ENCODE measurements around the gene TWF2. TPM values are rescaled to one million over a fixed set of nuclear protein-coding genes. Genes with fewer than 3 reads are reported as not detected.

TWF2 gene
- total and polyA plus RNA-seq, 2 of the 13 experiments (the other 11 are each of a cell fraction or from before 2014, with no cell fraction given) = 45.5 to 108 TPM

- TF ChIP-seq NPAS2 (CRISPR knock-in tag; IDR thresholded peaks at IDR 0.05; ENCODE audit: borderline replicate concordance) (no peak), MAFK (conservative IDR thresholded peaks at IDR 0.05 in 1 of 2, IDR thresholded peaks at IDR 0.05 in 1 of 2; ENCODE audit: low read length in 2 of 2) (peak; percentile 34 to 41; a peak in 2 of 4 replicates), ZFP62 (CRISPR knock-in tag; IDR thresholded peaks at IDR 0.05) (no peak), GABPB1 (CRISPR knock-in tag; IDR thresholded peaks at IDR 0.05) (no peak; the same call in 1 of the 2 replicates), CEBPB (IDR thresholded peaks at IDR 0.05; ENCODE audit: borderline replicate concordance, low read depth, low read length) (peak; percentile 99), SP5 (CRISPR knock-in tag; IDR thresholded peaks at IDR 0.05; ENCODE audit: borderline replicate concordance, low read depth) (peak; percentile 80), ZNF652 (CRISPR knock-in tag; IDR thresholded peaks at IDR 0.05; ENCODE audit: borderline replicate concordance, low read depth) (peak; percentile 14; the same call in 1 of the 2 replicates), ZNF382 (CRISPR knock-in tag; IDR thresholded peaks at IDR 0.05; ENCODE audit: borderline replicate concordance) (no peak), ATF4 (CRISPR knock-in tag; IDR thresholded peaks at IDR 0.05) (peak; percentile 56 to 99; a peak in 2 of 4 replicates), MBD4 (IDR thresholded peaks at IDR 0.05; ENCODE audit: borderline replicate concordance, low read length) (peak; percentile 40; the same call in 1 of the 2 replicates), ZNF235 (CRISPR knock-in tag; IDR thresholded peaks at IDR 0.05; ENCODE audit: borderline replicate concordance) (no peak), MEIS1 (CRISPR knock-in tag; IDR thresholded peaks at IDR 0.05; ENCODE audit: borderline replicate concordance) (peak; percentile 70; the same call in 1 of the 2 replicates), ELF3 (CRISPR knock-in tag; IDR thresholded peaks at IDR 0.05) (peak; percentile 91), ZNF816 (CRISPR knock-in tag; IDR thresholded peaks at IDR 0.05; ENCODE audit: borderline replicate concordance) (no peak; the same call in 1 of the 2 replicates), ZNF883 (CRISPR knock-in tag; IDR thresholded peaks at IDR 0.05; ENCODE audit: not compliant biosample characterization) (no peak), ZNF143 (CRISPR knock-in tag; IDR thresholded peaks at IDR 0.05) (no peak), RAD21 (CRISPR knock-in tag; IDR thresholded peaks at IDR 0.05) (no peak), ZNF562 (CRISPR knock-in tag; IDR thresholded peaks at IDR 0.05; ENCODE audit: borderline replicate concordance) (no peak), ZNF326 (CRISPR knock-in tag; IDR thresholded peaks at IDR 0.05; ENCODE audit: borderline replicate concordance) (no peak), FOXK2 (IDR thresholded peaks at IDR 0.05) (no peak), ZNF878 (CRISPR knock-in tag; IDR thresholded peaks at IDR 0.05) (peak; percentile 51; the same call in 1 of the 2 replicates), ZMAT5 (CRISPR knock-in tag; IDR thresholded peaks at IDR 0.05; ENCODE audit: borderline replicate concordance, low read depth) (no peak), ZNF256 (CRISPR knock-in tag; conservative IDR thresholded peaks at IDR 0.05) (no peak), XRCC5 (optimal IDR thresholded peaks at IDR 0.05; ENCODE audit: low read length) (no peak), RBM39 (IDR thresholded peaks at IDR 0.05; ENCODE audit: low read depth, low read length, poor library complexity, severe bottlenecking) (no peak), TBP (CRISPR knock-in tag; IDR thresholded peaks at IDR 0.05) (no peak), U2AF2 (IDR thresholded peaks at IDR 0.05; ENCODE audit: low read depth, low read length) (no peak), ARNT2 (CRISPR knock-in tag; IDR thresholded peaks at IDR 0.05; ENCODE audit: low read depth) (peak; percentile 65), SP140L (CRISPR knock-in tag; IDR thresholded peaks at IDR 0.05; ENCODE audit: borderline replicate concordance) (no peak), ZBTB38 (CRISPR knock-in tag; IDR thresholded peaks at IDR 0.05) (no peak), E2F2 (CRISPR knock-in tag; IDR thresholded peaks at IDR 0.05; ENCODE audit: borderline replicate concordance) (no peak)
Measured at GRCh38 chr3:52210550-52211046, 28.4 kb downstream of the TWF2 start (continued).
